ENCODE data around the gene CRK.
"Not testable (repeated sequence)": the region's sequence is repeated elsewhere in the genome, so short reads cannot be mapped to it uniquely, and the experiment has no call there.

Gene CRK

DNA sequence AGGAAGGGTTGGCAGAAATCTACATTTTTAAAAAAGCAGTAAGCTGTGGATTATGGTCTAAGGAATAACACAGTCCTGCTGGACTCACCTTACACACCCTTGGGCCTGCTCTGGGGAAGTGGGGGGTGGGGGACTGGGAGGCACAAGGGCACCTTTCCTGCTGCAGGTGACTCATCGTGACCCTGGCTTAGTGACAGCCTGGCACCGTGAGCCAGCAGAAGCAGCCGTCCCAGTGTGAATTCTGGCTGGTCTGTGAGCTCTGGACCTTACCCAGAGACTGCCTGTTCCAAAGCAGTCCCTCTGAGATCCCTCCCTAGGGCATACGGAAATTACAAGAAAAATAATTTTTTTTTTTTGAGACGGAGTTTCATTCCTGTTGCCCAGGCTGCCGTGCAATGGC lies 4.2 kb upstream of the CRK start:
- Histone ChIP-seq H3K36me3 (replicated peaks; ENCODE audit: insufficient read depth, low read length) (no peaks in the 10 kb centered on the region), H3K27ac (ENCODE audit: low read length) (no peak overlapping the region), H3F3A (ENCODE audit: insufficient read depth, low read length) (peaks cover 7% of the 10 kb centered on the region), H3K9me2 (replicated peaks; ENCODE audit: insufficient read depth, low read length) (no peaks in the 10 kb centered on the region), H3K4me1 (ENCODE audit: low read length) (peaks cover 12% of the 10 kb centered on the region), H2AFZ (ENCODE audit: low read length) (no peak overlapping the region), H3K4me2 (ENCODE audit: low read depth, low read length) (no peak overlapping the region), H3K9me3 (replicated peaks; ENCODE audit: insufficient read depth, low read length) (no peaks in the 10 kb centered on the region), H4K20me1 (ENCODE audit: insufficient read depth, low read length) (no peaks in the 10 kb centered on the region), H3K9ac (ENCODE audit: low read length) (no peak overlapping the region), H3K79me2 (ENCODE audit: low read length) (peaks cover 7% of the 10 kb centered on the region), H3K4me3 (ENCODE audit: low read length) (no peak overlapping the region), H3K27me3 (replicated peaks; ENCODE audit: insufficient read depth, low read length) (no peaks in the 10 kb centered on the region)
- TF ChIP-seq EZH2phosphoT487 (IDR thresholded peaks at IDR 0.05; ENCODE audit: low read length): no peak
- TF ChIP-seq, protein P1, sequence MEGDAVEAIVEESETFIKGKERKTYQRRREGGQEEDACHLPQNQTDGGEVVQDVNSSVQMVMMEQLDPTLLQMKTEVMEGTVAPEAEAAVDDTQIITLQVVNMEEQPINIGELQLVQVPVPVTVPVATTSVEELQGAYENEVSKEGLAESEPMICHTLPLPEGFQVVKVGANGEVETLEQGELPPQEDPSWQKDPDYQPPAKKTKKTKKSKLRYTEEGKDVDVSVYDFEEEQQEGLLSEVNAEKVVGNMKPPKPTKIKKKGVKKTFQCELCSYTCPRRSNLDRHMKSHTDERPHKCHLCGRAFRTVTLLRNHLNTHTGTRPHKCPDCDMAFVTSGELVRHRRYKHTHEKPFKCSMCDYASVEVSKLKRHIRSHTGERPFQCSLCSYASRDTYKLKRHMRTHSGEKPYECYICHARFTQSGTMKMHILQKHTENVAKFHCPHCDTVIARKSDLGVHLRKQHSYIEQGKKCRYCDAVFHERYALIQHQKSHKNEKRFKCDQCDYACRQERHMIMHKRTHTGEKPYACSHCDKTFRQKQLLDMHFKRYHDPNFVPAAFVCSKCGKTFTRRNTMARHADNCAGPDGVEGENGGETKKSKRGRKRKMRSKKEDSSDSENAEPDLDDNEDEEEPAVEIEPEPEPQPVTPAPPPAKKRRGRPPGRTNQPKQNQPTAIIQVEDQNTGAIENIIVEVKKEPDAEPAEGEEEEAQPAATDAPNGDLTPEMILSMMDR (IDR thresholded peaks at IDR 0.05; ENCODE audit: low read length): no peak
- no peak for TF ChIP-seq EZH2 (optimal IDR thresholded peaks at IDR 0.05; ENCODE audit: low read depth, low read length)
- DNase-seq: no peak

DNA sequence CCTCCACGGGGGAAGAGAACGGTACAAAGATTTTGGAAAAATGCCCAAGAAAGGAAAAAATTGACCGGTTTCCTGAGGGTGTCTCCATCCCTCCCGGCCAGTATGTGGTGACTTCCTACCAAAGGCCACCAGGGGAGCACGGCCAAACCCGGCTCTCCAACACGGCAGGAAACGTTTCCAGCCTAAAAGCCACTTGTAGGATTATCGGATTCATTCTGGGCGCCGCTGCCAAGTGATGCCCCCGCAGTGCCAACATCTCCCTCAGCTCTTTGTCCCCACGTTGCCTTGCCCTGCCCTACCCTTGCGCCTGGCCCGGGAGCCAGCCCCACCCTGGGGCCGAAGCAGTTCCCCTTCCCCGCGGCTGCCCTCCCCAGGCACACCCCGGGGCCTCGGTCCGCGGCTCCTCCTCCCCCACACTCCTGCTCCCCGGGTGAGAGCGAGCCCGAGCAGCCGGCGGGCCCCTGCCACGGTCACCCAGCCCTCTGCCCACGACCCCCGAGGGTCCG lies 688 bp downstream of the CRK start:
- peak overlapping the region; percentile 95 for H3K4me2 ChIP-seq (ENCODE audit: low read depth, low read length)
- H3K27ac ChIP-seq (ENCODE audit: low read length): peak overlapping the region; percentile 71
- H3K9me3 ChIP-seq (replicated peaks; ENCODE audit: insufficient read depth, low read length): no peaks in the 10 kb centered on the region
- DNase-seq: peak; percentile 55
- TF ChIP-seq, protein P1 (IDR thresholded peaks at IDR 0.05; ENCODE audit: low read length): peak; percentile 69
- TF ChIP-seq EZH2 (optimal IDR thresholded peaks at IDR 0.05; ENCODE audit: low read depth, low read length): no peak
- peaks cover 4% of the 10 kb centered on the region; the same call in 1 of the 2 replicates for H3F3A ChIP-seq (ENCODE audit: insufficient read depth, low read length)
- peaks cover 9% of the 10 kb centered on the region; the same call in 1 of the 2 replicates for H3K4me1 ChIP-seq (ENCODE audit: low read length)
- H3K27me3 ChIP-seq (replicated peaks; ENCODE audit: insufficient read depth, low read length): no peaks in the 10 kb centered on the region
- 0 out of 2 replicates have a peak, but pooled peaks cover 4% of the 10 kb centered on the region for H4K20me1 ChIP-seq (ENCODE audit: insufficient read depth, low read length)
- H3K79me2 ChIP-seq (ENCODE audit: low read length): peaks cover 56% of the 10 kb centered on the region
- H3K9me2 ChIP-seq (replicated peaks; ENCODE audit: insufficient read depth, low read length): no peaks in the 10 kb centered on the region
- H3K4me3 ChIP-seq (ENCODE audit: low read length): peak overlapping the region; percentile 99
- peak overlapping the region; percentile 89 for H2AFZ ChIP-seq (ENCODE audit: low read length)
- no peaks in the 10 kb centered on the region for H3K36me3 ChIP-seq (replicated peaks; ENCODE audit: insufficient read depth, low read length)
- peak overlapping the region; percentile 96 for H3K9ac ChIP-seq (ENCODE audit: low read length)

DNA sequence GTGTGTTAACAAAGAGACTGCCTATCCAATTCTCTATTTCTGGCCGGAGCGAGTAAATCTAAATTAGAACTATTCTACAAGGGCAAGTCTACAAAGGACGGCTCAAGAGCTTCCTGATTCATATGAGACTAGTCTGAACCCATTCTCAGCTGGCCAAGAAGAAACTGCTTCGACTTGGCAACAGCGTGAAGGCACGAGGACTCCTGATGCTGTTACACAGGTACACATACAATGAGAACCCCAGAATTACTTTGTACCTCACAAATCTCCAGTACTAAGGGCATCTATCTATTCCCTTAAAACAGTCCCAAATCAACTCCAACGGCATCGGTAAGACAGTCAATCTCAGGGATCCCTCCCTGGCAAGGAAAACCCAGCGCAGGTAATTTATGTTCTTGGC lies 1.5 kb downstream of the CRK start:
- no peak for DNase-seq
- Histone ChIP-seq H3K27me3 (replicated peaks; ENCODE audit: insufficient read depth, low read length) (no peaks in the 10 kb centered on the region), H3F3A (ENCODE audit: insufficient read depth, low read length) (peaks cover 4% of the 10 kb centered on the region; the same call in 1 of the 2 replicates), H4K20me1 (ENCODE audit: insufficient read depth, low read length) (0 out of 2 replicates have a peak, but pooled peaks cover 4% of the 10 kb centered on the region), H2AFZ (ENCODE audit: low read length) (no peak overlapping the region), H3K27ac (ENCODE audit: low read length) (no peak overlapping the region), H3K9me2 (replicated peaks; ENCODE audit: insufficient read depth, low read length) (no peaks in the 10 kb centered on the region), H3K36me3 (replicated peaks; ENCODE audit: insufficient read depth, low read length) (no peaks in the 10 kb centered on the region), H3K4me1 (ENCODE audit: low read length) (peaks cover 9% of the 10 kb centered on the region; the same call in 1 of the 2 replicates), H3K79me2 (ENCODE audit: low read length) (peaks cover 64% of the 10 kb centered on the region), H3K4me2 (ENCODE audit: low read depth, low read length) (peak overlapping the region; percentile 95), H3K9ac (ENCODE audit: low read length) (peak overlapping the region; percentile 96; the same call in 1 of the 2 replicates), H3K9me3 (replicated peaks; ENCODE audit: insufficient read depth, low read length) (no peaks in the 10 kb centered on the region), H3K4me3 (ENCODE audit: low read length) (peak overlapping the region; percentile 99)
- TF ChIP-seq, protein P1 (IDR thresholded peaks at IDR 0.05; ENCODE audit: low read length): no peak
- TF ChIP-seq EZH2 (optimal IDR thresholded peaks at IDR 0.05; ENCODE audit: low read depth, low read length) (no peak), EZH2phosphoT487 (IDR thresholded peaks at IDR 0.05; ENCODE audit: low read length) (no peak)

DNA sequence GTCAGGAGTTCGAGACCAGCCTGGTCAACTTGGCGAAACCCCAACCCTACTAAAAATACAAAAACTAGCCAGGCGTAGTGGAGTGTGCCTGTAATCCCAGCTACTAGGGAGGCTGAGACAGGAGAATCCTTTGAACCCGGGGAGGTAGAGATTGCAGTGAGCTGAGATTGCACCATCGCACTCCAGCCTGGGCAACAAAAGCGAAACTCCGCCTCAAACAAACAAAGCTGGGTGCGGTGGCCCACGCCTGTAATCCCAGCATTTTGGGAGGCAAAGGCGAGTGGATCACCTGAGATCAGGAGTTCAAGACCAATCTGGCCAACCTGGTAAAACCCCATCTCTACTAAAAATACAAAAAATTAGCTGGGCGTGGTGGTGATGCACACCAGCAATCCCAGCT lies 2.3 kb downstream of the CRK start:
- not testable (repeated sequence) for H4K20me1 ChIP-seq (ENCODE audit: insufficient read depth, low read length)

More for the DNA sequence above, 2.3 kb downstream of the CRK start:
- not testable (repeated sequence) for H3K9me3 ChIP-seq (replicated peaks; ENCODE audit: insufficient read depth, low read length); H3K4me3 ChIP-seq (ENCODE audit: low read length); H3K9ac ChIP-seq (ENCODE audit: low read length); H3K4me2 ChIP-seq (ENCODE audit: low read depth, low read length); H3K9me2 ChIP-seq (replicated peaks; ENCODE audit: insufficient read depth, low read length); H2AFZ ChIP-seq (ENCODE audit: low read length); H3K4me1 ChIP-seq (ENCODE audit: low read length); H3K36me3 ChIP-seq (replicated peaks; ENCODE audit: insufficient read depth, low read length); H3K27ac ChIP-seq (ENCODE audit: low read length); DNase-seq; H3K27me3 ChIP-seq (replicated peaks; ENCODE audit: insufficient read depth, low read length); H3F3A ChIP-seq (ENCODE audit: insufficient read depth, low read length)
- peaks cover 73% of the 10 kb centered on the region for H3K79me2 ChIP-seq (ENCODE audit: low read length)

All from MM.1S (cell line).